Left lung (tissue), 10 donors: ENCODE results near the gene CLMN. TPM values are rescaled to one million over a fixed set of nuclear protein-coding genes. Genes with fewer than 3 reads are reported as not detected.
"Not testable (repeated sequence)": the region's sequence is repeated elsewhere in the genome, so short reads cannot be mapped to it uniquely, and the experiment has no call there.

Experiments
- ATAC-seq: fragments of 200-7000 bp; cut with Tn5 transposase; one replicate; pipeline ENCODE4 v1.9.1; 2020; ENCODE audit warnings: moderate library complexity
- DNase-seq, 4 donors: peaks; one replicate each; pipeline ENCODE4 v3.0.0-alpha.2; 2013 to 2020
- H3K27ac ChIP-seq, 2 donors: fragments of 200-600 bp; sonication (generic) in 1 of 2; one replicate each; pipeline versions ENCODE4 v1.5.0 to v1.8.0; 2020 to 2021
- H3K27me3 ChIP-seq, 2 donors: fragments of 200-600 bp; sonication (generic) in 1 of 2; one replicate each; pipeline versions ENCODE4 v1.5.0 to v1.8.0; 2020 to 2021
- H3K36me3 ChIP-seq, 2 donors: fragments of 200-600 bp; sonication (generic) in 1 of 2; one replicate each; pipeline versions ENCODE4 v1.5.0 to v1.8.0; 2020 to 2021
- H3K4me1 ChIP-seq, 2 donors: fragments of 200-600 bp; one replicate each; pipeline ENCODE4 v1.8.0; 2021
- H3K4me3 ChIP-seq, 2 donors: fragments of 200-600 bp; sonication (generic) in 1 of 2; one replicate each; pipeline versions ENCODE4 v1.5.0 to v1.8.0; 2020 to 2021; ENCODE audit warnings: mild to moderate bottlenecking in 1 of 2
- H3K9me3 ChIP-seq, 2 donors: fragments of 200-600 bp; sonication (generic) in 1 of 2; one replicate each; pipeline versions ENCODE4 v1.5.0 to v1.8.0; 2020 to 2021
- CTCF ChIP-seq, 2 donors: fragments of 200-600 bp; sonication (generic) in 1 of 2; IDR thresholded peaks; one replicate each; pipeline versions ENCODE4 v1.5.0 to v1.8.0; 2021; ENCODE audit warnings: antibody characterized with exemption in 2 of 2
- intact Hi-C, 2 donors: fragments of 100-400 bp; cut with DNase I; formaldehyde crosslinking; loops; one replicate each; pipeline versions ENCODE4 v1.11.2 to v1.14.2; 2022
- polyA plus RNA-seq, 6 donors: library from polyadenylated mRNA; unstranded; fragments of 120-200 nt; gene quantifications; one replicate each; pipeline ENCODE4 v1.2.1, GENCODE V29; 2013; ENCODE audit not compliant: insufficient read length in 6 of 6
- total RNA-seq, 2 donors: library from RNA; stranded (reverse); fragmentation: NEBNext Ultra II Directional; extraction: Animal tissue kit (Norgen Biotek cat#: 25700); gene quantifications; one replicate each; pipeline ENCODE4 v1.2.1, GENCODE V29; 2021
- donor health status: DM: no; HTN: yes; CAD: no.
- donor health status: DM: no; HTN: no; CAD: no.

Gene CLMN
- total and polyA plus RNA-seq, 8 donors, result 10.3 to 30.0 (median 12.6) TPM

GRCh38 chr14:95289323-95290010 lies 30.2 kb downstream of the CLMN start:
- intact Hi-C loops, result no loop called here
- no peak overlapping the region for H3K27ac ChIP-seq
- no peak for ATAC-seq
- no peak for TF ChIP-seq CTCF (IDR thresholded peaks at IDR 0.05)
- H3K27me3 ChIP-seq, result no peaks in the 10 kb centered on the region
- H3K36me3 ChIP-seq, result no peaks in the 10 kb centered on the region
- peaks cover 0 to 13% of the 10 kb centered on the region in 2 donors for H3K4me1 ChIP-seq
- no peak for DNase-seq
- H3K9me3 ChIP-seq, result no peaks in the 10 kb centered on the region
- no peak overlapping the region for H3K4me3 ChIP-seq

- TF ChIP-seq CTCF (IDR thresholded peaks at IDR 0.05), result no peak
- Histone ChIP-seq H3K9me3 (no peaks in the 10 kb centered on the region), H3K36me3 (no peaks in the 10 kb centered on the region), H3K27ac (no peak overlapping the region), H3K27me3 (no peaks in the 10 kb centered on the region), H3K4me3 (no peak overlapping the region), H3K4me1 (peaks cover 0 to 13% of the 10 kb centered on the region in 2 donors)
- intact Hi-C loops, result no loop called here
- ATAC-seq (no peak), DNase-seq (no peak)
Observed at GRCh38 chr14:95288672-95289322, 30.9 kb downstream of the CLMN start.

GRCh38 chr14:95287176-95287754 lies 32.4 kb downstream of the CLMN start:
- Histone ChIP-seq H3K4me1 (peaks cover 0 to 13% of the 10 kb centered on the region in 2 donors), H3K9me3 (no peaks in the 10 kb centered on the region), H3K4me3 (no peak overlapping the region), H3K36me3 (no peaks in the 10 kb centered on the region), H3K27me3 (no peaks in the 10 kb centered on the region), H3K27ac (no peak overlapping the region)
- intact Hi-C loops, result no loop called here
- no peak for DNase-seq
- no peak for ATAC-seq
- no peak for TF ChIP-seq CTCF (IDR thresholded peaks at IDR 0.05)

- no peak overlapping the region for H3K4me3 ChIP-seq
- ATAC-seq (no peak), DNase-seq (no peak)
- H3K27ac ChIP-seq, result no peak overlapping the region
- H3K4me1 ChIP-seq, result peaks cover 0 to 9% of the 10 kb centered on the region in 2 donors
- H3K9me3 ChIP-seq, result no peaks in the 10 kb centered on the region
- no peak for TF ChIP-seq CTCF (IDR thresholded peaks at IDR 0.05)
- no peaks in the 10 kb centered on the region for H3K36me3 ChIP-seq
- H3K27me3 ChIP-seq, result no peaks in the 10 kb centered on the region
- intact Hi-C loops, result no loop called here
Observed at GRCh38 chr14:95286645-95287044, 33.1 kb downstream of the CLMN start.

- Histone ChIP-seq H3K36me3 (no peaks in the 10 kb centered on the region), H3K27ac (no peak overlapping the region), H3K27me3 (no peaks in the 10 kb centered on the region), H3K4me3 (no peak overlapping the region), H3K4me1 (peaks cover 0 to under 1% of the 10 kb centered on the region in 2 donors), H3K9me3 (no peaks in the 10 kb centered on the region)
- no peak for ATAC-seq
- intact Hi-C loops, result no loop called here
- no peak for DNase-seq
- TF ChIP-seq CTCF (IDR thresholded peaks at IDR 0.05), result no peak
Observed at GRCh38 chr14:95285566-95285965, 34.1 kb downstream of the CLMN start.

GRCh38 chr14:95283802-95284201 lies 35.9 kb downstream of the CLMN start:
- DNase-seq, H3K27me3 ChIP-seq, H3K4me3 ChIP-seq, intact Hi-C loops, H3K9me3 ChIP-seq, H3K27ac ChIP-seq, H3K36me3 ChIP-seq, ATAC-seq, H3K4me1 ChIP-seq: not testable (repeated sequence)

GRCh38 chr14:95282986-95283380 lies 36.7 kb downstream of the CLMN start:
- H3K27ac ChIP-seq, H3K4me1 ChIP-seq, ATAC-seq, H3K36me3 ChIP-seq, DNase-seq, H3K9me3 ChIP-seq, H3K27me3 ChIP-seq, H3K4me3 ChIP-seq, intact Hi-C loops: not testable (repeated sequence)
